Right ventricle myocardium inferior (tissue), 1 donor: ENCODE measurements around the gene LAMTOR3. TPM values are rescaled to one million over a fixed set of nuclear protein-coding genes. Genes with fewer than 3 reads are reported as not detected.
"Not testable (repeated sequence)": the region's sequence is repeated elsewhere in the genome, so short reads cannot be mapped to it uniquely, and the experiment has no call there.

ENCODE experiments used
- ATAC-seq: fragments of 200-7000 bp; cut with Tn5 transposase; one replicate; pipeline ENCODE4 v1.9.1; 2020; ENCODE audit warnings: mild to moderate bottlenecking, moderate library complexity
- DNase-seq: peaks from one replicate; pipeline ENCODE4 v3.0.0; 2021; ENCODE audit errors: missing footprints
- intact Hi-C: fragments of 100-400 bp; cut with DNase I; formaldehyde crosslinking; loops from one replicate; pipeline ENCODE4 v1.11.0; 2022
- total RNA-seq: library from RNA; stranded (reverse); fragmentation: NEBNext Ultra II Directional; extraction: Animal tissue kit (Norgen Biotek cat#: 25700); gene quantifications from one replicate; pipeline ENCODE4 v1.2.1, GENCODE V29; 2021
- donor health status: DM: no; HTN: yes; CAD: no; lungs with severe emphysema.

Gene LAMTOR3
- total RNA-seq, 1 donor from 2014 or later = 36.3 TPM

GRCh38 chr4:99841129-99841528, 53.1 kb downstream of the LAMTOR3 start:
- DNase-seq (no peak), ATAC-seq (no peak)
- intact Hi-C loops = no loop called here

GRCh38 chr4:99838927-99839326, 55.3 kb downstream of the LAMTOR3 start:
- no peak for DNase-seq
- intact Hi-C loops = no loop called here
- no peak for ATAC-seq

- ATAC-seq (no peak), DNase-seq (no peak)
- intact Hi-C loops = no loop called here
These were observed 58.3 kb downstream of the LAMTOR3 start for GRCh38 chr4:99835942-99836341.

- ATAC-seq (no peak), DNase-seq (no peak)
- intact Hi-C loops = no loop called here
These were observed 59.7 kb downstream of the LAMTOR3 start for GRCh38 chr4:99834569-99834968.

- intact Hi-C loops = no loop called here
- DNase-seq (no peak), ATAC-seq (no peak)
These were observed 60.5 kb downstream of the LAMTOR3 start for GRCh38 chr4:99833756-99834155.

GRCh38 chr4:99832758-99833157, 61.5 kb downstream of the LAMTOR3 start:
- DNase-seq (no peak), ATAC-seq (no peak)
- intact Hi-C loops = no loop called here

- ATAC-seq (no peak), DNase-seq (no peak)
- intact Hi-C loops = no loop called here
These were observed 61.9 kb downstream of the LAMTOR3 start for GRCh38 chr4:99832321-99832720.

- intact Hi-C loops, ATAC-seq, DNase-seq: not testable (repeated sequence)
These were observed 64.2 kb downstream of the LAMTOR3 start for GRCh38 chr4:99830051-99830450.

- ATAC-seq (no peak), DNase-seq (no peak)
- intact Hi-C loops = no loop called here
These were observed 65.8 kb downstream of the LAMTOR3 start for GRCh38 chr4:99828477-99828876.

Other genes starting within 250 kb of the LAMTOR3 start
- 6.4 TPM for gene C4orf54, start 236.6 kb downstream of the LAMTOR3 start, total RNA-seq
- 0.73 TPM for gene DAPP1, start 77.6 kb downstream of the LAMTOR3 start, total RNA-seq
- 20.3 TPM for gene DNAJB14, start 52.2 kb upstream of the LAMTOR3 start, total RNA-seq
- gene H2AZ1, start 55.8 kb upstream of the LAMTOR3 start, total RNA-seq = 83.7 TPM